Measurements from ENCODE around the gene ANO8. TPM values are rescaled to one million over a fixed set of nuclear protein-coding genes. Genes with fewer than 3 reads are reported as not detected.

Gene ANO8, protein sequence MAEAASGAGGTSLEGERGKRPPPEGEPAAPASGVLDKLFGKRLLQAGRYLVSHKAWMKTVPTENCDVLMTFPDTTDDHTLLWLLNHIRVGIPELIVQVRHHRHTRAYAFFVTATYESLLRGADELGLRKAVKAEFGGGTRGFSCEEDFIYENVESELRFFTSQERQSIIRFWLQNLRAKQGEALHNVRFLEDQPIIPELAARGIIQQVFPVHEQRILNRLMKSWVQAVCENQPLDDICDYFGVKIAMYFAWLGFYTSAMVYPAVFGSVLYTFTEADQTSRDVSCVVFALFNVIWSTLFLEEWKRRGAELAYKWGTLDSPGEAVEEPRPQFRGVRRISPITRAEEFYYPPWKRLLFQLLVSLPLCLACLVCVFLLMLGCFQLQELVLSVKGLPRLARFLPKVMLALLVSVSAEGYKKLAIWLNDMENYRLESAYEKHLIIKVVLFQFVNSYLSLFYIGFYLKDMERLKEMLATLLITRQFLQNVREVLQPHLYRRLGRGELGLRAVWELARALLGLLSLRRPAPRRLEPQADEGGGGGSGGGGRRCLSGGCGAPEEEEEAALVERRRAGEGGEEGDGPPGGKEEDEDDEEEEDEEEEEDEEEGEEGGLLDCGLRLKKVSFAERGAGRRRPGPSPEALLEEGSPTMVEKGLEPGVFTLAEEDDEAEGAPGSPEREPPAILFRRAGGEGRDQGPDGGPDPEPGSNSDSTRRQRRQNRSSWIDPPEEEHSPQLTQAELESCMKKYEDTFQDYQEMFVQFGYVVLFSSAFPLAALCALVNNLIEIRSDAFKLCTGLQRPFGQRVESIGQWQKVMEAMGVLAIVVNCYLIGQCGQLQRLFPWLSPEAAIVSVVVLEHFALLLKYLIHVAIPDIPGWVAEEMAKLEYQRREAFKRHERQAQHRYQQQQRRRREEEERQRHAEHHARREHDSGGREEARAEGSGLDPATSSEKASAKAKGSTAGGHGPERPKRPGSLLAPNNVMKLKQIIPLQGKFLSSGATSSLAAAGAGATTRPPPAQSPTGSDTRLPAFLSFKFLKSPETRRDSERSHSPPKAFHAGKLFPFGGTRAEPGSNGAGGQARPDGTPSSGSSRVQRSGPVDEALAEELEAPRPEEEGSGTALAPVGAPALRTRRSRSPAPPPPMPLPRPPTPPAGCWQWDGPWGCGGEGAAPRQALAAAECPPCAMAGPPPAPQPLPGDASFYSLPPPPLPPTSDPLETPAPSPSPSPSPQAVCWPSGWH
- 4.8 and 4.9 TPM in 2 replicates for total RNA-seq

DNA sequence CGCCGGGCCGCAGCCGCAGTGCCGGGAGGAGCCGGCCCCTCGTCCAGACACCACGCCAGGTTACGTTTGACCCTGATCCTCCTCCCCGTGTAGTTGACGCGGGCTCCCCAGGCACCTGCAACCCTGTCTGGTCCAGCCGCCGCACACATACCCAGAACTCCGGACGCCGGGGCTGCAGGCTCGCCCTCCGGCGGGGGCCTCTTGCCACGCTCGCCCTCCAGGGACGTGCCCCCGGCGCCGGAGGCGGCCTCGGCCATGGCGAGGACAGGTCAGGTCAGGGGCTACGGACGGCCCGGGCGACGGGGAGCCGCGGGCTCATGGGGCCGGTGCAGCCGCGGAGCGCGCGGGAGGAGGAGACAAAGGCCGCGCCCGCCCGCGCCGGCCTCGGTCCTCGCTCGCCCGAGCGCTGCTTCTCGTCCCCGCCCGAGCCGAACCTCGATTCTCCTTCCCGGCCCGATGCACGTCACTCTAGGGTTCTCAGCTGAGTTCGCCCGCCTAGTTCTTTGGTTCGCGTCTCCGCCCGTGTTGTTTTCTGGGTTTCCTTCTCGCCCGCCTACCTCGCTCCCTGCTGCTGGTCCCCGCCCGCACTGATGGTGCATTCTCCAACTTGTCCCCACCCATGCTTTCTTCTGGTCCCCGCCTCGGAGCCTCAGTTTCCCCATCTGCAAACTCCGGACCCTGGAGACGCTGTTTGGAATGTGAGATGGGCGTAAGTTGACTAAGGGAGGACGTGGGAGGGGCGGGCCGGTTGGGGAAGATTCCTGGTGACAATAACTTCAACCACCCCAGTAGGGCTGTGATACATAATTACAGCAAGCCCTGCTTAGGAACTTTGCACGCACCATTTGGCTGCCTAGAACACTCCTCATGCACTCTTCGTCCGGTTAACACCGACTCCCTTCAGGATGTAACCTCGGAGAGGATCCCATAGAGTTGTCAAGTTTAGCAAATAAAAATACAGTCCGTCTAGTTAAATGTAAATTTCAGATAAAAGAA, at the start of gene ANO8:
Gene ANO8, minus strand, starts transcription at position 442 of the 996 bp plus-strand sequence. Its CDS starts 185 bp downstream, at position 257.

DNA sequence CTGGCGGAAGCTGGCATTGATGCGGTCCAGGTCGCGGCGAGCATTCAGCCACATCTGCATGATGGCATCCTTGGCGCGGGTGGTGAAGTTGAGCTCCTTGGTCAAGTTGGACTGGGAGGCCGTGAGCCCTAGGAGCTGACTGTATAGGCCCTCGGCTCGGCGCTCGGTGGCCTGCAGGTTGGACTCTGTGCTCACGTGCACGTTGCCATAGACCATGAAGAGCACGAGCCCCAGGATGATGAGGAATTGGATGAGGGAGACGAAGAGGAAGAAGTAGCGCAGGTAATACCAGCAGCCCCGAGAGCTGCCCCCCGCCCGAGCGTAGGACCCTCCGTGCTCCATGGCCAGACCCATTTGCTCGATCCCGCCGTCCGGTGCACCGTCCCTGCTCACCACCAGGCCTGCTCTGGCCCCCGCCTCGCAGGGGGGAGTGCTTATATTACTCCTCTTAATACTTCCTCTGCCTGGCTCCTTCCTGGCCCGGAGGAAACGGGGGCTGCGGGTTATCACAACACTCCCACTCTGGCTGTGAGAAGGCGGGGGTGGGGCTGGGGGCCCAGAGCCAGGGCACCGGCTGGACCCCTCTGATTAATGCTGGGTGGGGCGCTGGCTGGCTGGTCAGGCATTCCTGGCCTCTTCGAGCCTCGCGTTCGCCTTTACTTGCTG, 42.4 kb upstream of the ANO8 start, which contains the start of gene PLVAP:
Gene PLVAP, minus strand, starts transcription at position 408 of the 666 bp plus-strand sequence. Its CDS starts 54 bp downstream, at position 354.

DNA sequence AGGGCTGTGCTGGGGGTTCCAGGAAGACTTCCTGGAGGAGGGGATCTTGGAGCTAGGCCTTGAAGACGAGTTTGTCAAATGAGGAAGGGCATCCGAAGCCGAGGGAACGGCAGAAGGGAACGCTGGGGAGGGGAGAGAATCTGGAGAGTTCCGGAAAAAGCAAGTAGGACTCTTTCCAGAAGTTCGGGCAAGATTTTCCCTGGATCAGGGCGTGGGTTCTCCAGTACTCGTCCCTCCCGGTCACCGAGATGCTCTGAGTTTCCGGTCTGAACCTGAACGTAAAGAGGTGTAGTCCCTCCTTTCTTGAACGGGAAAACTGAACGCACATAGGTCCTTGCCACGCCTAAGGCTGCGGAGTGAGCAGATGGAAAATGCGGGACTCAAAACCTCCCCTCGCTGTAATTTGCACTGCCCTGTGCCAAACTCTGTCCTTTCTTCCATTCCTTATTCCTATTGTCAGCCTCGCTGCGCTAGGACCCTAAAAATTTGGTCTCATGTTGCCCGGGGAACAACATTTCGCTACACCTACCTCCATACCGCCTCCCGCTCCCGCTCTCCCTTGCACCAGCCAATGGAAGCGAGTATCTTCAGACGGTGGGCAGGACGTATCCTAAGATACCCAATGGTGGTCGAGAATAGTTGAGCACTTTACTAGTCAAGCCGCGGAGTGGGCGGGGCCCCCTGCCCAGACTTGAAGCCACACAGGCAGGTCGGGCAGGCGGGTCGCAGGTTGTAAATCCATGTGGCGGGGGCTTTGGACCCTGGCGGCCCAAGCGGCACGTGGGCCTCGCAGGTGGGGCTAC, 2.4 kb upstream of the ANO8 start, which contains the start of gene GTPBP3:
Gene GTPBP3, plus strand, starts transcription at position 682 of the 803 bp plus-strand sequence. Its CDS starts 59 bp downstream, at position 741.

DNA sequence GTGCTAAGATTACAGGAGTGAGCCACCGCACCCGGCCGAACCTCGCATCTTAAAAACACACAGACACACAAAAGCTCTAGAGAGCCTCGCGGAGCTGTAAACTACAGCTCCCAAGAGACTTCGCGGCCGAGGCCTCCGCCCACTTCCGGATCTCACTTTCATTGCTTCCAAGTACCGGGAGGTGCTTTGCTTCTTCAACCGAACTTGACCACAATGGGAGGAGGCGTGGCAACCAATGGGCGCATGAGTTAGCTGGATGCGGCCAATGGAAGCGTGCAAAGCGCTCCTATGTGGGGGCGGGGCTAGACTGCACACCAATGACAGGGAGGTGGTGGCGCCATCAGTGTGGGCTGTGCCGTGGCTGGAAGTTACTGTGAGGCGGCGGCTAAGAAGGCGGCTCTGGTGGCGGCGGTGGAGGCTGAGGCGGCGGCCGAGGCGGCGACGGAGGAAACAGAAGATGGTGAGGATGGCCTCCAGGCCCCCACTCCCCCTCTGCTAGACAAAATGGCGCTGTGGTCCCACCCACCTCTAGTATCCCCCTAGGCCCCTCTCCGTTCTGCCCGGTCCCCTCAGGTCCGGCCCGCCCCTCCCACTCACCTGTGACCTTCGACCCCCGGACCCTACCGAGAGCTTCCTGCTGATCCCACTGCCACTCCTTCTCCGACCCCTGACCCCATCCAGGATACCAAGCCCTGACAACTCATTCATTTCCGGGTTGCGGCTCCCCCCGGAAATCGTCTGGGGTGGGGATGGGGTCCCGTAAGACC, 25.3 kb downstream of the ANO8 start, which contains the start of gene DDA1:
Gene DDA1, plus strand, starts transcription at position 366 of the 767 bp plus-strand sequence. Its CDS starts 92 bp downstream, at position 458.

DNA sequence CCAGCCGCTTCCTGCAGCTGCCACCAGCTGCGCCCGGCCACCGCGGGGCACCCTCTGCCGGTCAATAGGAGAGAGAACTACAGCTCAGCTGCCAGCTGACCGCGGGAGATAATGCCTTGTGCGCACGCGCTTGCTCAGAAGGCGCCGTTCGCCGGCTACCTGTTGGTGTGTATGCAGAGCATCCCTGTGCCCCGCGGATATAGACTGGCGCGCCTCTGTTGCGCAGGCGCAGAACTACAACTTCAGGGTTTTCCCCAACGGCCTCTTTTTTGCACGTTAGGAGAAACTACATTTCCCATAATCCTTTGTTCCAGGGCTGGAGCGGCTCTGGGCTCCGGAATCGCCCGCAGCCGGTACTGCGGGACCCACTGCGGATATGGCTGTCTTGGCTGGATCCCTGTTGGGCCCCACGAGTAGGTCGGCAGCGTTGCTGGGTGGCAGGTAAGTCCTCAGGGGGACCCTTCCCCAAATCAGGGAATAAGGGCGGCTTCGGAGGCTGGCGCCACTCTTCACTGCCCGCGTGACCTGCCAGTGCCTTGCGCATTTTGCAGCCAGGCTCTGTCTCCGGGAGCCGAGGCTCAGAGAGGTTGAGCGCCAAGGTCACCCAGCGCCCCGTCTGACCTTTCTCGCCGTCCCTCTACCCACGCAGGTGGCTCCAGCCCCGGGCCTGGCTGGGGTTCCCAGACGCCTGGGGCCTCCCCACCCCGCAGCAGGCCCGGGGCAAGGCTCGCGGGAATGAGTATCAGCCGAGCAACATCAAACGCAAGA, 29.0 kb downstream of the ANO8 start, which contains the start of gene MRPL34:
Gene MRPL34, plus strand, starts transcription at position 356 of the 768 bp plus-strand sequence. Its CDS starts 21 bp downstream, at position 377.

DNA sequence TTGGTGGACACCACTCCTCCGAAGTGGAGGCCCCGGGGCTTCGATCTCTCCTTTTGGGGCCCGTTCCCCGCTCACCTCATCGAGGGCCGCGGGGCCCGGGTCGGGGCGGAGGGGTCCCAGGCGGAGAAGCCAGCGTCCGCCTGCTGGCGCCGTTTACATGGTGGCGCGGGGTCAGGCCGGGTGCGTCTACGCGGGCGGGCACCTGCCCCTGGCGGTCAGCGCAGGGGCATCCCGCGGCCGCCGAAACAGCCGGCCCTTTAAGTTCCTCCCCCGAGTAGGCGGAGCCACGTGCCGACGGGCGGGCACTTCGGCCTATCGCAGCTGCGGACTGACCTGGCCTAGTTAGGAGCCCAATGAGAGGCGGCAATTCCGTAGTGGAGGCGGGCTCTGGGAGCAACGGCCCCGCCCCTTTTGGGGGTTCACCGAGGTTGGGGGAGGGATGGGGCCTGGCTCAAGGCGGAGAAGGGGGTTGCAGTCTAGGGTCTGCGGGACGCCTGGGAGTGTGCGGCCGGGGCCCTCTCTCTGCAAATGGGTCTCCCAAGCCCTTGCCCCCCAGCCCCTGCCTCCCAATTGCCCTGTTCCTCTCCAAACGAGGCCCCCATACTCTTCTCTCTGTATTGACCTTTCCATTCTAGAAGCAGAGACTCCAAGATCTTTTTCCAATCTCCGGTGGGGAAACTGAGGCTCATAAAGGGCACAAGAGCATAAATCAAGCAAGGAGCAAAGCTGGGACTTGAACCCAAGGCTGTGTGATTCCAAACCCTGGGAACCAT, 31.3 kb downstream of the ANO8 start, which contains the start of gene ABHD8:
Gene ABHD8, minus strand, starts transcription at position 259 of the 773 bp plus-strand sequence. CDS start 1,809 bp downstream, outside the sequence.

DNA sequence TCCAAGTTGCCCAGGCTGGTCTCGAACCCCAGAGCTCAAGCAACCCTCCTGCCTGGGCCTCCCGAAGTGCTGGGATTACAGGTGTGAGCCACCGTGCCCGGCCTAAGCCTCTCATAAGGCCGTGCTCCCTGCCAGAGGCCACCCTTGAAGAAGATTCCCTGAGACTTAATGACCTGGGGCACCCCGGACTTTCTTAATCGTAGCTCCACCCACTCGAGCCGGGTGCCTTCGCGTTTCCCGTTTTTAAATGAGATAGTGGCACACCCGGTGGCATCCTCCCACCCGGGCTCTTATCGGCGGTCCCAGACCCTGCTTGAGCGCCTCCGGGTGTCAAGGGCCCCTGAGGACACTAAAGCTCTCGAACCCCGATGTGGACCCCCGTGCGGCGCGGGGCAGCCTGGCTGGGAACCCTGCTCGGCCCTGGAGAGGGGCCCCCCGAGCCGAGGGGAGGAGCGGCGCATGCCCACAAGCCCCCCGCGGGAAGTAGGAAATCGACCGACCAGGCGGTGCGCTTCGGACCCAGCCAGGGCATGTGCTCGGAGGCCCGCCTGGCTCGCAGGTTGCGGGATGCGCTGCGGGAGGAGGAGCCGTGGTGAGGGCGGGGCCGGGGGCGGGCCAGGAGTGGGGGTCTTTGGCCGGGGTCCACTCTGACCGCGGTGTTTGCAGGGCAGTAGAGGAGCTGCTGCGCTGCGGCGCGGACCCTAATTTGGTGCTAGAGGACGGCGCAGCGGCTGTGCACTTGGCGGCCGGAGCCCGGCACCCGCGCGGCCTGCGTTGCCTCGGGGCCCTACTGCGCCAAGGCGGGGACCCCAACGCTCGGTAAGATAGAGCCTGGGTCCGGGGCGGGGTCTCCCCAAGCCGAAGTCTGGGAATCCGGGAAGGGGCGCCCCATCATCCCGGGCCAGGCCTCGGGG, 53.0 kb downstream of the ANO8 start, which contains the start of gene ANKLE1:
Gene ANKLE1, plus strand, starts transcription at position 511 of the 914 bp plus-strand sequence. Its CDS starts 20 bp downstream, at position 531.

Other genes starting within 250 kb of the ANO8 start
- 10.0 and 19.8 TPM in 2 replicates for gene USE1, start 119.5 kb downstream of the ANO8 start, total RNA-seq
- gene OCEL1, start 108.6 kb downstream of the ANO8 start, total RNA-seq: 1.4 and 3.0 TPM in 2 replicates
- 97.4 and 175 TPM in 2 replicates for gene NR2F6, start 88.9 kb downstream of the ANO8 start, total RNA-seq
- under 0.01 TPM in 1 of 2 replicates, not detected in the other for gene USHBP1, start 70.1 kb downstream of the ANO8 start, total RNA-seq
- 37.7 and 97.6 TPM in 2 replicates for gene BABAM1, start 67.4 kb downstream of the ANO8 start, total RNA-seq
- gene ANKLE1, start 53.0 kb downstream of the ANO8 start, total RNA-seq: under 0.01 and 0.72 TPM in 2 replicates
- 11.1 and 11.6 TPM in 2 replicates for gene ABHD8, start 31.4 kb downstream of the ANO8 start, total RNA-seq
- gene MRPL34, start 29.0 kb downstream of the ANO8 start, total RNA-seq: 46.3 and 58.0 TPM in 2 replicates
- gene DDA1, start 25.3 kb downstream of the ANO8 start, total RNA-seq: 10.4 and 11.1 TPM in 2 replicates
- 20.5 and 71.6 TPM in 2 replicates for gene GTPBP3, start 2.7 kb upstream of the ANO8 start, total RNA-seq
- gene PLVAP, start 42.5 kb upstream of the ANO8 start, total RNA-seq: not detected in 2 replicates
- gene CCDC194, start 59.3 kb upstream of the ANO8 start, total RNA-seq: not detected in 2 replicates
- 8.7 and 26.3 TPM in 2 replicates for gene BST2, start 70.8 kb upstream of the ANO8 start, total RNA-seq
- 46.0 and 47.2 TPM in 2 replicates for gene MVB12A, start 85.2 kb upstream of the ANO8 start, total RNA-seq
- gene TMEM221, start 113.8 kb upstream of the ANO8 start, total RNA-seq: under 0.01 and 0.24 TPM in 2 replicates
- gene NXNL1, start 126.1 kb upstream of the ANO8 start, total RNA-seq: not detected in 2 replicates
- 15.3 and 15.7 TPM in 2 replicates for gene SLC27A1, start 135.7 kb upstream of the ANO8 start, total RNA-seq
- 90.8 and 105 TPM in 2 replicates for gene PGLS, start 176.8 kb upstream of the ANO8 start, total RNA-seq
- 74.0 and 93.0 TPM in 2 replicates for gene COLGALT1, start 220.8 kb upstream of the ANO8 start, total RNA-seq

All from tracheal epithelial cell (primary cell).